Activated CD8-positive, alpha-beta T cell treated with anti-CD3 and anti-CD28 coated beads for 36 hours (primary cell): Measurements from ENCODE around the gene SLC26A6. TPM values are rescaled to one million over a fixed set of nuclear protein-coding genes. Genes with fewer than 3 reads are reported as not detected.

Experiments used
- ATAC-seq: fragments of 200-7000 bp; cut with Tn5 transposase; one replicate; pipeline ENCODE4 v1.10.0; 2021; ENCODE audit warnings: mild to moderate bottlenecking, moderate library complexity
- CTCF ChIA-PET: fragments of 350-600 bp; sonication (Branson Sonifier 250); formaldehyde crosslinking; loops from one replicate; lab custom pipeline; 2021; ENCODE audit warnings: antibody characterized with exemption; lab: Charles Lee
- POLR2A ChIA-PET: fragments of 350-600 bp; sonication (Branson Sonifier 250); formaldehyde crosslinking; loops from one replicate; lab custom pipeline; 2021; ENCODE audit warnings: antibody characterized with exemption; lab: Charles Lee
- DNase-seq: peaks from one replicate; pipeline ENCODE4 v3.0.0-alpha.2; 2020
- H3K27ac Mint-ChIP-seq: one replicate; pipeline ENCODE4 v1.8.0; 2021; ENCODE audit warnings: mild to moderate bottlenecking, mixed read lengths
- H3K27me3 Mint-ChIP-seq: one replicate; pipeline ENCODE4 v1.8.0; 2021; ENCODE audit warnings: mixed read lengths
- H3K36me3 Mint-ChIP-seq: one replicate; pipeline ENCODE4 v1.8.0; 2021; ENCODE audit warnings: low read depth, mixed read lengths
- H3K4me1 Mint-ChIP-seq: one replicate; pipeline ENCODE4 v1.8.0; 2021; ENCODE audit warnings: low read depth, mixed read lengths
- H3K4me3 Mint-ChIP-seq: one replicate; pipeline ENCODE4 v1.8.0; 2021; ENCODE audit warnings: mild to moderate bottlenecking, moderate library complexity, mixed read lengths
- H3K9me3 Mint-ChIP-seq: one replicate; pipeline ENCODE4 v1.8.0; 2021; ENCODE audit warnings: mixed read lengths
- intact Hi-C: fragments of 100-400 bp; cut with micrococcal nuclease; formaldehyde crosslinking; loops from one replicate; pipeline ENCODE4 v1.10.0; 2022
- total RNA-seq, 2 experiments: library from RNA; stranded (reverse); gene quantifications; one replicate each; pipeline ENCODE4 v1.2.3, GENCODE V29; 2021
- TF ChIP-seq, protein P1 (sequence below): fragments of 200-600 bp; IDR thresholded peaks from one replicate; pipeline ENCODE4 v1.8.0; 2022; ENCODE audit warnings: antibody characterized with exemption, mild to moderate bottlenecking

SLC26A6 gene, protein sequence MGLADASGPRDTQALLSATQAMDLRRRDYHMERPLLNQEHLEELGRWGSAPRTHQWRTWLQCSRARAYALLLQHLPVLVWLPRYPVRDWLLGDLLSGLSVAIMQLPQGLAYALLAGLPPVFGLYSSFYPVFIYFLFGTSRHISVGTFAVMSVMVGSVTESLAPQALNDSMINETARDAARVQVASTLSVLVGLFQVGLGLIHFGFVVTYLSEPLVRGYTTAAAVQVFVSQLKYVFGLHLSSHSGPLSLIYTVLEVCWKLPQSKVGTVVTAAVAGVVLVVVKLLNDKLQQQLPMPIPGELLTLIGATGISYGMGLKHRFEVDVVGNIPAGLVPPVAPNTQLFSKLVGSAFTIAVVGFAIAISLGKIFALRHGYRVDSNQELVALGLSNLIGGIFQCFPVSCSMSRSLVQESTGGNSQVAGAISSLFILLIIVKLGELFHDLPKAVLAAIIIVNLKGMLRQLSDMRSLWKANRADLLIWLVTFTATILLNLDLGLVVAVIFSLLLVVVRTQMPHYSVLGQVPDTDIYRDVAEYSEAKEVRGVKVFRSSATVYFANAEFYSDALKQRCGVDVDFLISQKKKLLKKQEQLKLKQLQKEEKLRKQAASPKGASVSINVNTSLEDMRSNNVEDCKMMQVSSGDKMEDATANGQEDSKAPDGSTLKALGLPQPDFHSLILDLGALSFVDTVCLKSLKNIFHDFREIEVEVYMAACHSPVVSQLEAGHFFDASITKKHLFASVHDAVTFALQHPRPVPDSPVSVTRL
- total RNA-seq = 10 to 100 TPM; 41.3 to 45.0 TPM

- Mint-ChIP-seq H3K36me3 (peaks cover 10% of the 10 kb centered on the region), H3K4me3 (peak within 1 kb of the TSS; percentile 88), H3K27me3 (no peaks in the 10 kb centered on the region), H3K27ac (peak within 1 kb of the TSS; percentile 87), H3K4me1 (peaks cover 21% of the 10 kb centered on the region), H3K9me3 (no peaks in the 10 kb centered on the region)
- POLR2A ChIA-PET = interaction anchor here (0.7 to 3.5 kb wide), 17 partner anchors 9 to 194 kb away, joined by 3 to 25 read pairs (median 4); partner anchors contain the start of genes CELSR3 and PFKFB4
- CTCF ChIA-PET = interaction anchor here (0.8 to 3.5 kb wide), 34 partner anchors 11 to 366 kb away, joined by 3 to 46 read pairs (median 5); partner anchors contain the start of genes CCDC51, CELSR3, COL7A1 and NCKIPSD
- DNase-seq (peak; percentile 96), ATAC-seq (peak; percentile 95)
- TF ChIP-seq, protein P1, sequence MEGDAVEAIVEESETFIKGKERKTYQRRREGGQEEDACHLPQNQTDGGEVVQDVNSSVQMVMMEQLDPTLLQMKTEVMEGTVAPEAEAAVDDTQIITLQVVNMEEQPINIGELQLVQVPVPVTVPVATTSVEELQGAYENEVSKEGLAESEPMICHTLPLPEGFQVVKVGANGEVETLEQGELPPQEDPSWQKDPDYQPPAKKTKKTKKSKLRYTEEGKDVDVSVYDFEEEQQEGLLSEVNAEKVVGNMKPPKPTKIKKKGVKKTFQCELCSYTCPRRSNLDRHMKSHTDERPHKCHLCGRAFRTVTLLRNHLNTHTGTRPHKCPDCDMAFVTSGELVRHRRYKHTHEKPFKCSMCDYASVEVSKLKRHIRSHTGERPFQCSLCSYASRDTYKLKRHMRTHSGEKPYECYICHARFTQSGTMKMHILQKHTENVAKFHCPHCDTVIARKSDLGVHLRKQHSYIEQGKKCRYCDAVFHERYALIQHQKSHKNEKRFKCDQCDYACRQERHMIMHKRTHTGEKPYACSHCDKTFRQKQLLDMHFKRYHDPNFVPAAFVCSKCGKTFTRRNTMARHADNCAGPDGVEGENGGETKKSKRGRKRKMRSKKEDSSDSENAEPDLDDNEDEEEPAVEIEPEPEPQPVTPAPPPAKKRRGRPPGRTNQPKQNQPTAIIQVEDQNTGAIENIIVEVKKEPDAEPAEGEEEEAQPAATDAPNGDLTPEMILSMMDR = peak; percentile 71
- intact Hi-C loops = no loop called here
Measured at GRCh38 chr3:48635222-48636021, at the start of gene SLC26A6. Gene SLC26A6 (minus strand): TSS chr3:48635461. CDS start chr3:48635393, 68 bp downstream.

GRCh38 chr3:48684480-48685143 lies 49.4 kb upstream of the SLC26A6 start:
- DNase-seq (no peak), ATAC-seq (no peak)
- CTCF ChIA-PET = interaction anchor here (0.6 to 1.4 kb wide), 7 partner anchors 32 to 284 kb away, joined by 3 to 8 read pairs (median 3); partner anchors contain the start of gene IP6K2
- peak overlapping the region; percentile 92 for H3K4me3 Mint-ChIP-seq
- TF ChIP-seq, protein P1 = no peak
- H3K4me1 Mint-ChIP-seq = peaks cover 28% of the 10 kb centered on the region
- H3K27ac Mint-ChIP-seq = peak overlapping the region; percentile 87
- no peaks in the 10 kb centered on the region for H3K9me3 Mint-ChIP-seq
- intact Hi-C loops = no loop called here
- POLR2A ChIA-PET = interaction anchor here (0.8 to 1.6 kb wide), 9 partner anchors 9 to 336 kb away, joined by 3 to 7 read pairs (median 4); partner anchors contain the start of genes CELSR3 and WDR6
- H3K27me3 Mint-ChIP-seq = no peaks in the 10 kb centered on the region
- H3K36me3 Mint-ChIP-seq = peaks cover 40% of the 10 kb centered on the region

DNA sequence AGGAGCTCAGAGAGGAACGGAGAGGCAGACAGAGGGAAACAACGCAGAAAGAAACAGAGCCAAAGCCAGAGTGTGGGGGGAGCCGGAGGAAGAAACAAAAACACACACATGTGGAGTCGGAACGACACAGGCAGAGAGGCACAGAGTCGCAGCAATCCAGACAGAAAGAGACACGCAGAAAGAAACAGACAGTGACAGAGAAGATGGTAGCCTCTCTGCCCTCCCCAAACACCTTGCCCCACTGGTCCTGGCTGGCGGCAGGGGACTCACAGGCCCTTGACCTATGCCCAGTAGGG lies 48.7 kb upstream of the SLC26A6 start:
- peak overlapping the region; percentile 92 for H3K4me3 Mint-ChIP-seq
- H3K27me3 Mint-ChIP-seq = no peaks in the 10 kb centered on the region
- no peak overlapping the region for H3K27ac Mint-ChIP-seq
- ATAC-seq (no peak), DNase-seq (no peak)
- H3K36me3 Mint-ChIP-seq = peaks cover 42% of the 10 kb centered on the region
- H3K4me1 Mint-ChIP-seq = peaks cover 28% of the 10 kb centered on the region
- ChIA-PET CTCF (interaction anchor here (0.6 to 1.4 kb wide), 6 partner anchors 9 to 283 kb away, joined by 3 to 4 read pairs (median 3); no protein-coding TSS in a partner anchor), POLR2A (interaction anchor here (0.6 to 1.6 kb wide), 10 partner anchors 8 to 337 kb away, joined by 3 to 7 read pairs (median 4); partner anchors contain the start of genes CELSR3 and WDR6)
- no peaks in the 10 kb centered on the region for H3K9me3 Mint-ChIP-seq
- TF ChIP-seq, protein P1 = no peak
- intact Hi-C loops = no loop called here

GRCh38 chr3:48682786-48683185 lies 47.5 kb upstream of the SLC26A6 start:
- peaks cover 28% of the 10 kb centered on the region for H3K4me1 Mint-ChIP-seq
- TF ChIP-seq, protein P1 = no peak
- DNase-seq (no peak), ATAC-seq (no peak)
- H3K27me3 Mint-ChIP-seq = no peaks in the 10 kb centered on the region
- no peak overlapping the region for H3K27ac Mint-ChIP-seq
- no peak overlapping the region for H3K4me3 Mint-ChIP-seq
- H3K9me3 Mint-ChIP-seq = no peaks in the 10 kb centered on the region
- intact Hi-C loops = no loop called here
- H3K36me3 Mint-ChIP-seq = peaks cover 49% of the 10 kb centered on the region
- CTCF ChIA-PET = interaction anchor here (0.7 to 1.3 kb wide), 3 partner anchors 20 to 47 kb away, joined by 3 to 4 read pairs (median 4); partner anchors contain the start of genes CELSR3 and SLC26A6
- POLR2A ChIA-PET = interaction anchor here (0.8 to 1.5 kb wide), 2 partner anchors 11 to 21 kb away, joined by 3 read pairs; no protein-coding TSS in a partner anchor
